HUES64 (cell line): ENCODE results near the gene EPHB2. TPM values are rescaled to one million over a fixed set of nuclear protein-coding genes. Genes with fewer than 3 reads are reported as not detected.
"Not testable (repeated sequence)": the region's sequence is repeated elsewhere in the genome, so short reads cannot be mapped to it uniquely, and the experiment has no call there.

Experiments used
- H3K27ac ChIP-seq: 2 replicates; pipeline ENCODE4 v1.7.0; 2013; ENCODE audit warnings: low read depth, low read length, inconsistent platforms
- H3K27me3 ChIP-seq: 2 replicates; pipeline ENCODE4 v1.6.1; 2013; ENCODE audit warnings: mild to moderate bottlenecking, low read length; ENCODE audit not compliant: insufficient read depth
- H3K36me3 ChIP-seq: 2 replicates; pipeline ENCODE4 v1.6.1; 2013; ENCODE audit warnings: mild to moderate bottlenecking, low read length; ENCODE audit not compliant: insufficient read depth
- H3K4me1 ChIP-seq: 2 replicates; pipeline ENCODE4 v1.6.1; 2013; ENCODE audit warnings: mild to moderate bottlenecking, low read length, moderate library complexity; ENCODE audit not compliant: insufficient read depth
- H3K4me3 ChIP-seq: 2 replicates; pipeline ENCODE4 v1.5.1; 2013; ENCODE audit warnings: mild to moderate bottlenecking, low read length, moderate library complexity
- H3K9ac ChIP-seq: 2 replicates; pipeline ENCODE4 v1.6.1; 2013; ENCODE audit warnings: mild to moderate bottlenecking, low read depth, low read length
- H3K9me3 ChIP-seq: 2 replicates; pipeline ENCODE4 v1.6.1; 2013; ENCODE audit warnings: low read depth, low read length; ENCODE audit not compliant: insufficient read depth
- WGBS: fragments of 150-250, 120-280 bp; methylation state at CpG from one replicate; pipeline ENCODE4 v1.1.7; 2013; ENCODE audit warnings: missing lambda C conversion rate; 5-methylcytosine and 5-hydroxymethylcytosine counted together
- polyA plus RNA-seq, 2 experiments: library from polyadenylated mRNA; stranded (reverse); fragments of 50-300 nt; gene quantifications; one replicate each; pipeline ENCODE4 v1.2.3, GENCODE V29; 2013

Gene EPHB2
- polyA plus RNA-seq (2013, experiment 1 of 2), result 12.7 TPM
- polyA plus RNA-seq (2013, experiment 2 of 2), result 15.7 TPM

DNA sequence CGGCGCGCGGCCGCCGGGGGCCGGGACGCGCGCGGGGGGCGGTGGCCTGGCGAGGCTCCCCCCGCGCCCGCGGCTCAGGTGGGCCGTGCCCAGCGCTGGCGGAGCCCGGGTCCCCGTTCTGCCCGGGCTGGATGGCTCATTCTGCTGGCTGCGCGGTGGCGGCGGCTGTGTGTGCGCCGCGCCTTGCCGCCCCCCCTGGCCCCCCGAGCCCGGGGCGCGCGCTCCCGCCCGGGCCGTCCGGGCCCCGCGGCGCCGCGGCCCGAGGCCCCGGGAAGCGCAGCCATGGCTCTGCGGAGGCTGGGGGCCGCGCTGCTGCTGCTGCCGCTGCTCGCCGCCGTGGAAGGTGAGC lies at the start of gene EPHB2:
Gene EPHB2, plus strand, starts transcription at position 139 of the 349 bp plus-strand sequence. Its CDS starts 144 bp downstream, at position 283.
- Histone ChIP-seq H3K4me3 (peak within 1 kb of the TSS; percentile 55), H3K9ac (peak within 1 kb of the TSS; percentile 74; the same call in 1 of the 2 replicates), H3K36me3 (no peaks in the 10 kb centered on the region), H3K9me3 (no peaks in the 10 kb centered on the region), H3K27ac (no peak within 1 kb of the TSS), H3K27me3 (peaks cover 26% of the 10 kb centered on the region), H3K4me1 (no peaks in the 10 kb centered on the region)
- under 1% methylated on average over 55 of the region's 55 CpGs for WGBS

GRCh38 chr1:22661880-22662279 lies 48.8 kb upstream of the EPHB2 start:
- Histone ChIP-seq H3K36me3 (no peaks in the 10 kb centered on the region), H3K4me1 (no peaks in the 10 kb centered on the region), H3K4me3 (no peak overlapping the region), H3K27ac (no peak overlapping the region), H3K9me3 (no peaks in the 10 kb centered on the region), H3K9ac (no peak overlapping the region), H3K27me3 (no peaks in the 10 kb centered on the region)
- WGBS, result 91% methylated on average over 2 of the region's 2 CpGs

GRCh38 chr1:22662318-22662717 lies 48.3 kb upstream of the EPHB2 start:
- Histone ChIP-seq H3K36me3 (no peaks in the 10 kb centered on the region), H3K4me3 (no peak overlapping the region), H3K9ac (no peak overlapping the region), H3K27me3 (no peaks in the 10 kb centered on the region), H3K9me3 (no peaks in the 10 kb centered on the region), H3K27ac (no peak overlapping the region), H3K4me1 (no peaks in the 10 kb centered on the region)
- whole genome bisulfite sequencing, result 88% methylated on average over 5 of the region's 5 CpGs

GRCh38 chr1:22662986-22663408 lies 47.6 kb upstream of the EPHB2 start:
- H3K9me3 ChIP-seq, result no peaks in the 10 kb centered on the region
- no peak overlapping the region for H3K27ac ChIP-seq
- H3K4me1 ChIP-seq, result no peaks in the 10 kb centered on the region
- WGBS, result 92% methylated on average over 8 of the region's 8 CpGs
- no peaks in the 10 kb centered on the region for H3K27me3 ChIP-seq
- no peaks in the 10 kb centered on the region for H3K36me3 ChIP-seq
- H3K9ac ChIP-seq, result no peak overlapping the region
- no peak overlapping the region for H3K4me3 ChIP-seq

GRCh38 chr1:22665752-22666151 lies 44.9 kb upstream of the EPHB2 start:
- Histone ChIP-seq H3K9ac (no peak overlapping the region), H3K9me3 (no peaks in the 10 kb centered on the region), H3K4me1 (no peaks in the 10 kb centered on the region), H3K27ac (no peak overlapping the region), H3K36me3 (no peaks in the 10 kb centered on the region), H3K4me3 (no peak overlapping the region), H3K27me3 (no peaks in the 10 kb centered on the region)
- WGBS, result 29% methylated on average over 7 of the region's 7 CpGs

GRCh38 chr1:22666412-22666811 lies 44.2 kb upstream of the EPHB2 start:
- 90% methylated on average over 2 of the region's 2 CpGs for WGBS
- no peaks in the 10 kb centered on the region for H3K9me3 ChIP-seq
- no peaks in the 10 kb centered on the region for H3K27me3 ChIP-seq
- H3K9ac ChIP-seq, result no peak overlapping the region
- H3K36me3 ChIP-seq, result no peaks in the 10 kb centered on the region
- H3K27ac ChIP-seq, result no peak overlapping the region
- H3K4me1 ChIP-seq, result no peaks in the 10 kb centered on the region
- no peak overlapping the region for H3K4me3 ChIP-seq

DNA sequence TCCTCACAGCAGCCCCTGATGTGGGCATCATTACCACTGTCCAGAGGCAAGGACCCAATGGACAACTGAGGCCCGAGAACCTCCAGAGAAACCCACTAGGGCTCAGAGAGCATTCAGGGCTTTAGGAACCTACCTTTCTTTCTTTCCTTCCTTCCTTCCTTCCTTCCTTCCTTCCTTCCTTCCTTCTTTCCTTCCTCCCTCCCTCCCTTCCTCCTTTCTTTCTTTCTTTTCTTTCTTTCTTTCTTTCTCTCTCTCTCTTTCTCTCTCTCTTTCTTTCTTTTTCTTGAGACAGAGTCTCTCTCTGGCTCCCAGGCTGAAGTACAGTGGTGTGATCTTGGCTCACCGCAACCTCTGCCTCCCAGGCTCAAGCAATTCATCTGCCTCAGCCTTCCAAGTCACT lies 41.8 kb upstream of the EPHB2 start:
- not testable (repeated sequence) for H3K4me3 ChIP-seq, H3K4me1 ChIP-seq, H3K27me3 ChIP-seq, H3K9me3 ChIP-seq, H3K36me3 ChIP-seq, H3K9ac ChIP-seq, H3K27ac ChIP-seq
- WGBS, result 95% methylated on average over 2 of the region's 2 CpGs

DNA sequence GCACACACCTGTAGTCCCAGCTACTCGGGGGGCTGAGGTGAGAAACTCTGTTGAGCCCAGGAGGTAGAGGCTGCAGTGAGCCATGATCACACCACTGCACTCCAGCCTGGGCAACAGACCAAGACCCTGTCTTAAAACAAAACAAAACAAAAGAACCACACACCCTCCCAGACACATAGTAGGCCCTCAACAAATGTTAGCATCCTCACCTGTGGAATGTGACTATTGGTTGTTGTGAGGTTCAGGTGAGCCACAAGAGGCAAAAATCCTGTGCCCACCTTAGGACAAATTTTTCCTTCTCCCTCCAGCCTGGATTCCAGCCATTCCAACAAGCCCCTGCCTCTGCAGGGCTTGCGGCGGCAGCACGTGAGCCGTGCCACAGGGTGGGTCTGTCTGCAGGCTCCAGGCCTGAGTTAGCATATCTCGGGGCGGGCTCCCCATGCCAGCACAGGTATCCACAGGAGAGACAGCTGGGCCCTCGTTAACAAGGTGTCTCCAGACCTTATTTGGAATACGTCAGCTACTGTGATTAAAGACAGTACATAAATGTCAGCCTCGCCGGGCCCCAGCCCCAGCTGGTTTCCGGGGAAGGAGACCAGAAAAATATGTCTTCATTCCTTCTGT lies 40.2 kb upstream of the EPHB2 start:
- Histone ChIP-seq H3K9ac (no peak overlapping the region), H3K27me3 (no peaks in the 10 kb centered on the region)
- WGBS, result 86% methylated on average over 12 of the region's 12 CpGs

DNA sequence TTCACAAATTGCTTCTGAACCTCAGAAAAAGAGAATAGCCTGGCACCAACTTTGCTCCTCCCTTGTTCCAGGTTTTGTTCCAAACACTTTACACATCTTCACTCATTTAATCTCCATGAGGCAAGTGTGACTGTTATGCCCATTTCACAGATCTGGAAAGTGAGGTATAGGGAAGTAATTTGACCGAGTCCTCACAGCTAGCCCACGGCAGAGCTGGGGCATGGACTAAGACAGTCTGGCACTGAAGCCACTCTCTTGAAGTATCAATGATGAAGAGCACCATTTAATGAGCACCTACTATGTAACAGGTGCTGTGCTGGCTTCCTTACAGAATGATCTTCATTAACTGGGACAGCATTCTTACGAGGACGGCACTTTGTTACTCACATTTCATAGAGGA lies 38.6 kb upstream of the EPHB2 start:
- Histone ChIP-seq H3K36me3 (no peaks in the 10 kb centered on the region), H3K4me3 (no peak overlapping the region), H3K9me3 (no peaks in the 10 kb centered on the region), H3K4me1 (no peaks in the 10 kb centered on the region), H3K9ac (no peak overlapping the region), H3K27ac (no peak overlapping the region), H3K27me3 (no peaks in the 10 kb centered on the region)
- 93% methylated on average over 4 of the region's 4 CpGs for WGBS

More for the DNA sequence above, 40.2 kb upstream of the EPHB2 start:
- Histone ChIP-seq H3K4me3 (no peak overlapping the region), H3K36me3 (no peaks in the 10 kb centered on the region), H3K9me3 (no peaks in the 10 kb centered on the region), H3K27ac (no peak overlapping the region), H3K4me1 (no peaks in the 10 kb centered on the region)

GRCh38 chr1:22673486-22674409 lies 36.9 kb upstream of the EPHB2 start:
- Histone ChIP-seq H3K9me3 (no peaks in the 10 kb centered on the region), H3K27me3 (no peaks in the 10 kb centered on the region), H3K27ac (no peak overlapping the region), H3K4me3 (no peak overlapping the region), H3K4me1 (no peaks in the 10 kb centered on the region), H3K9ac (no peak overlapping the region), H3K36me3 (no peaks in the 10 kb centered on the region)
- WGBS, result 23% methylated on average over 16 of the region's 17 CpGs

DNA sequence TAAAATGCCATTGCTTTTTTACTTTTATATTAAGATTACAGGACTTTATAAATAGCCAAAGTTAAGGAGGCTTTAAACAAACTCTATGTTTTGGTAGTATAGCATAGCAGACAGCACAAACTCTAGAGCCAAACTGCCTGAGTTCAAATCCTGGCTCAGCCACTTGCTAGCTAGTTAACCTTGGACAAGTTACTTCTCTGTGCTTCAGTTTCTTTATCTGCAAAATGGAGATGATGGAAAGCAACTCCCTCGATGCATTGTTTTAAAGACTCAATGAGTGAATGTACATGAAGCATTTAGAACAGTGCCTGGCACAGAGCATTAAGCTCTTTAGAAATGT lies 36.3 kb upstream of the EPHB2 start:
- no peak overlapping the region for H3K27ac ChIP-seq
- WGBS, result 66% methylated on average over 1 of the region's 1 CpG
- no peaks in the 10 kb centered on the region for H3K4me1 ChIP-seq
- H3K36me3 ChIP-seq, result no peaks in the 10 kb centered on the region
- H3K4me3 ChIP-seq, result no peak overlapping the region
- H3K9me3 ChIP-seq, result no peaks in the 10 kb centered on the region
- H3K27me3 ChIP-seq, result no peaks in the 10 kb centered on the region
- H3K9ac ChIP-seq, result no peak overlapping the region
